ENCODE results near the gene BAZ2B. TPM values are rescaled to one million over a fixed set of nuclear protein-coding genes. Genes with fewer than 3 reads are reported as not detected.
A peak's percentile ranks its signal among the peaks of the same experiment; 100 is the strongest.

BAZ2B gene
- total and polyA plus RNA-seq, 2 donors (not counting 3 experiments of a cell fraction or from before 2014, with no cell fraction given) = 22.1 to 73.8 TPM

DNA sequence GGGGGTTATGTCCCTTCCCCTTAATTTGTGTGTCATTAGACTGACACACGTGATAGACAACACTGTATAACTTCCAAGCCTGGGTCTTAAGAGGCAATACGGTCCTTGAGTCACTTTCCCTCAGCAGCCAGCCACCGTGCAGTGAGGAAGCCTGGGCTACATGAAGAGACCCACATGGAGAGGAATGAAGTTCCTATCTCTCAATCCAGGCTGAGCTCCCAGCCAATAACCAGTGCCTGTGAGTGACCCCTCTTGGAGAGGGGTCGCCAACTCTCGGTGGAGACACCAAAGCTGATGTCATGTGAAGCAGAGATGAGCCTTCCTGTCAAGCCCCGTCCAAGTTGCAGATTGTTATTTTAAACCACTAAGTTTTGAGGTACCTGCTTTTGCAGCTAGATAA lies 324.2 kb downstream of the BAZ2B start:
- Histone ChIP-seq H3K4me3 (replicated peaks in 1 of 3; ENCODE audit: insufficient read depth in 1 of 3, low read depth in 1 of 3, low read length in 3 of 3) (no peak overlapping the region), H3K9me3 (replicated peaks; ENCODE audit: control insufficient read depth, insufficient read depth, low read length) (no peaks in the 10 kb centered on the region), H3K9ac (replicated peaks; ENCODE audit: extremely low read depth, insufficient read depth, low read length) (no peak overlapping the region), H3K36me3 (ENCODE audit: control insufficient read depth in 2 of 2, extremely low read depth in 1 of 2, insufficient read depth in 2 of 2, low read length in 2 of 2) (no peaks in the 10 kb centered on the region), H3K9me1 (replicated peaks; ENCODE audit: control insufficient read depth, extremely low read depth, insufficient read depth, low read length) (no peaks in the 10 kb centered on the region), H3K27me3 (ENCODE audit: control insufficient read depth in 2 of 2, insufficient read depth in 2 of 2, low read length in 2 of 2) (no peaks in the 10 kb centered on the region), H3K27ac (ENCODE audit: insufficient read depth, low read depth, low read length) (no peak overlapping the region), H3K79me2 (ENCODE audit: control insufficient read depth, insufficient read depth, low read length) (no peaks in the 10 kb centered on the region), H4K20me1 (replicated peaks; ENCODE audit: control insufficient read depth, extremely low read depth, insufficient read depth, low read length) (no peaks in the 10 kb centered on the region), H2AFZ (ENCODE audit: low read depth, low read length) (peak overlapping the region; percentile 23), H3K4me2 (ENCODE audit: insufficient read depth, low read length) (no peak overlapping the region), H3K4me1 (ENCODE audit: control insufficient read depth, extremely low read depth, insufficient read depth, low read length) (peaks cover 4% of the 10 kb centered on the region)
- DNase-seq (ENCODE audit: low read depth, low spot score) (no peak), FAIRE-seq (no peak)
- ChIA-PET POLR2A (no interaction called here), CTCF (no interaction called here)
- BruUV-seq (replicated peaks) = no TSS peak
- intact Hi-C loops (cut with micrococcal nuclease) (no loop called here), dilution Hi-C loops (cut with MboI; ENCODE audit: extremely low pct_ligation_motif_present, low sequenced_read_pairs) (no loop called here)
- no peak for TF ChIP-seq GATA2 (IDR thresholded peaks at IDR 0.05; ENCODE audit: insufficient read depth, insufficient read length, low read depth, low read length)
- TF ChIP-seq JUN (IDR thresholded peaks at IDR 0.05; ENCODE audit: borderline replicate concordance, insufficient read depth, insufficient read length, low read depth) = no peak
- no peak for TF ChIP-seq POLR2AphosphoS5 (IDR thresholded peaks at IDR 0.05; ENCODE audit: insufficient read depth, low read depth, low read length)
- TF ChIP-seq EZH2 (IDR thresholded peaks at IDR 0.05; ENCODE audit: borderline replicate concordance, low read depth, low read length, severe bottlenecking) = no peak
- no peak for TF ChIP-seq POLR2A (IDR thresholded peaks at IDR 0.05; ENCODE audit: low read depth, low read length)
- TF ChIP-seq, protein P1, sequence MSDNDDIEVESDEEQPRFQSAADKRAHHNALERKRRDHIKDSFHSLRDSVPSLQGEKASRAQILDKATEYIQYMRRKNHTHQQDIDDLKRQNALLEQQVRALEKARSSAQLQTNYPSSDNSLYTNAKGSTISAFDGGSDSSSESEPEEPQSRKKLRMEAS (IDR thresholded peaks at IDR 0.05; ENCODE audit: insufficient read depth, insufficient read length) = no peak
- TF ChIP-seq FOS (IDR thresholded peaks at IDR 0.05; ENCODE audit: borderline replicate concordance, insufficient read depth, low read length) = no peak
- TF ChIP-seq, protein P2, sequence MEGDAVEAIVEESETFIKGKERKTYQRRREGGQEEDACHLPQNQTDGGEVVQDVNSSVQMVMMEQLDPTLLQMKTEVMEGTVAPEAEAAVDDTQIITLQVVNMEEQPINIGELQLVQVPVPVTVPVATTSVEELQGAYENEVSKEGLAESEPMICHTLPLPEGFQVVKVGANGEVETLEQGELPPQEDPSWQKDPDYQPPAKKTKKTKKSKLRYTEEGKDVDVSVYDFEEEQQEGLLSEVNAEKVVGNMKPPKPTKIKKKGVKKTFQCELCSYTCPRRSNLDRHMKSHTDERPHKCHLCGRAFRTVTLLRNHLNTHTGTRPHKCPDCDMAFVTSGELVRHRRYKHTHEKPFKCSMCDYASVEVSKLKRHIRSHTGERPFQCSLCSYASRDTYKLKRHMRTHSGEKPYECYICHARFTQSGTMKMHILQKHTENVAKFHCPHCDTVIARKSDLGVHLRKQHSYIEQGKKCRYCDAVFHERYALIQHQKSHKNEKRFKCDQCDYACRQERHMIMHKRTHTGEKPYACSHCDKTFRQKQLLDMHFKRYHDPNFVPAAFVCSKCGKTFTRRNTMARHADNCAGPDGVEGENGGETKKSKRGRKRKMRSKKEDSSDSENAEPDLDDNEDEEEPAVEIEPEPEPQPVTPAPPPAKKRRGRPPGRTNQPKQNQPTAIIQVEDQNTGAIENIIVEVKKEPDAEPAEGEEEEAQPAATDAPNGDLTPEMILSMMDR (IDR thresholded peaks at IDR 0.05; ENCODE audit: extremely low read depth in 1 of 2, insufficient read depth in 1 of 2, low read depth in 1 of 2, low read length in 2 of 2) = no peak
- no peak for TF ChIP-seq MYC (IDR thresholded peaks at IDR 0.05; ENCODE audit: low read depth, low read length)

All from endothelial cell of umbilical vein (primary cell).